Measurements from ENCODE around the gene DNMBP.

GRCh38 chr10:100006243-100006886 lies 3.4 kb downstream of the DNMBP start:
- TF ChIP-seq TAF1 (IDR thresholded peaks at IDR 0.05; ENCODE audit: borderline replicate concordance, insufficient read depth, low read length) (no peak), REST (IDR thresholded peaks at IDR 0.05; ENCODE audit: insufficient read depth in 1 of 2, low read depth in 2 of 2, low read length in 2 of 2) (no peak)

Data from PFSK-1 (cell line).